GM12875 (cell line): ENCODE measurements around the gene CA9.

Experiments used
- H3K4me3 ChIP-seq: one replicate; pipeline ENCODE4 v1.5.1; 2011; ENCODE audit warnings: low read depth, low read length, control low read depth
- TF ChIP-seq, protein P1 (sequence below): IDR thresholded peaks from 2 replicates; pipeline ENCODE4 v1.5.1; 2011; ENCODE audit warnings: low read depth, mild to moderate bottlenecking, control low read depth, inconsistent platforms, low read length, moderate library complexity, borderline replicate concordance; ENCODE audit not compliant: insufficient read depth

CA9 gene

DNA sequence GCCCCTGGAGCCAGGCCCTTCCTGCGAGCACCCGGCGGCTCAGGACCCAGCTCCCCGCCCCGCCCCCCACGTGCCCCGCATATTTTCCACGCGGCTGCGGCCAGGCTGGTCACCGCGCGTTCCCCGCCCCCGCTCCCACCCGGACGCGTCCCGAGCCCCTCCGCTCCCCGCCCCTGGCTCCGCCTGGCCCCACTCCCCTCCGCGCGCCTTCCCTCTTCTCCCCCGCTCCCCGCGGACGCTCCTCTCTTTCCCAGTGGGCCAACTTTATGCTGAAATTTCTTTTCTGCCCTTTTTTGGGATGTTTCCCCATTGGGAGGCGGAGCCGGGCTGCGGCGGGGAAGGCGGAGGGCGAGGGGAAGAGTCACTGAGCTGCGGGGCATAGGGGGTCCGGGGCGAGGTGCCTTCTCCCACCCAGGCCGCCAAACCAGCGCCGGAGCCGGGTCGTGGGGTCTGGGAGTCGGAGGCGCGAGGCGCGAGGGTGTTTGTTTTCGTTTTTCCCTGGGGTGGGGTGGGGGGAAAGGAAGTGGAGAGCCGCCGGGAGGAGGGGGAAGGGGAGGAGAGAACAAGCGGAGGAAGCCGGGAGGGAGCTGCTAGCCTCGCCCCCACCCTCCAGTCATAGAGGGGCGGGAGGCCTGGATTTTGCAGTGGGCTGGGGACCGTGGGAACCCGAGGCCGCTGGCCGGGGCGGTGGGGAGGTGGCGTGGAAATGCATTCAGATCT, 17.0 kb downstream of the CA9 start:
- H3K4me3 ChIP-seq = peak overlapping the region; percentile 66
- TF ChIP-seq, protein P1, sequence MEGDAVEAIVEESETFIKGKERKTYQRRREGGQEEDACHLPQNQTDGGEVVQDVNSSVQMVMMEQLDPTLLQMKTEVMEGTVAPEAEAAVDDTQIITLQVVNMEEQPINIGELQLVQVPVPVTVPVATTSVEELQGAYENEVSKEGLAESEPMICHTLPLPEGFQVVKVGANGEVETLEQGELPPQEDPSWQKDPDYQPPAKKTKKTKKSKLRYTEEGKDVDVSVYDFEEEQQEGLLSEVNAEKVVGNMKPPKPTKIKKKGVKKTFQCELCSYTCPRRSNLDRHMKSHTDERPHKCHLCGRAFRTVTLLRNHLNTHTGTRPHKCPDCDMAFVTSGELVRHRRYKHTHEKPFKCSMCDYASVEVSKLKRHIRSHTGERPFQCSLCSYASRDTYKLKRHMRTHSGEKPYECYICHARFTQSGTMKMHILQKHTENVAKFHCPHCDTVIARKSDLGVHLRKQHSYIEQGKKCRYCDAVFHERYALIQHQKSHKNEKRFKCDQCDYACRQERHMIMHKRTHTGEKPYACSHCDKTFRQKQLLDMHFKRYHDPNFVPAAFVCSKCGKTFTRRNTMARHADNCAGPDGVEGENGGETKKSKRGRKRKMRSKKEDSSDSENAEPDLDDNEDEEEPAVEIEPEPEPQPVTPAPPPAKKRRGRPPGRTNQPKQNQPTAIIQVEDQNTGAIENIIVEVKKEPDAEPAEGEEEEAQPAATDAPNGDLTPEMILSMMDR = no peak

DNA sequence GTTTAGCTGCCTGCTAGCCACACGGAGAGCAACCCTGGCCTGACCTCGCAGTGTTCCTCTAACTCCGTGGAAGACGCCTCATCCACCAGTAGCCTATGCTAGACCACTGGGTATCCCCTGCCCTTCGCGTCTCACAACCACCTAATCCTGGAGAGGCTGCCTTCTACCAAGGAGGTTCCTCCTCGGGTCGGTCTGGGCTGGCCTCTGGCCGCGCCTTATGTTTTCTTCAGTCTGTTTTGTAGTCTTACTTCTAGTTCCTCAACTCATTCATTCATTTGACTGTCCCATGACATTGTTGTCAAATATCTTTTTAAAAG, 17.6 kb downstream of the CA9 start:
- peak overlapping the region; percentile 66 for H3K4me3 ChIP-seq
- TF ChIP-seq, protein P1 = no peak

DNA sequence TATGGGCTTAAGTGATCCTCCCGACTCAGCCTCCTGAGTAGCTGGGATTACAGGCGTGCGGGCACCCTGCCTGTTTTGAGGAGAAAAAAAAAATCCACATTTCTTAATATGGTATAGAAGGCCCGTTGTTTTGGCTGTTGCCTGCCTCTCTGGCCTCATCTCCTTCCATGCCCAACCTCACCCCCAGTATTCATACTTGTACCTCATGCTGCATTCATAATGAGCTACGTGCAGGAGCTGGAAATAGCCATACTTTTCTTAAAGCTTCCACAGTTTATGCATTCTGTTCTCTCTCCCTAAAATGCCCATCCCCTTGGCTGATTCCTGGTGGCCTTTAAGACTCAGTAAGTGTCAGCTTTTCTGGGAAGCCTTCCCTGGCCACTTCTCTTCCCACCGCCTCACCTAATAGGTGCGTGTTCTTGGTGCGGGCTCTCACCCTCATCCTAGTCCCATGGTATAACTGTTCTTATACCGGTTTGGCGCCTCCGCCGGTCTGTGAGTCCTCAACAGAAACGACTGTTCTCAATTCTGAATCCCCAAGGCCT, 18.1 kb downstream of the CA9 start:
- no peak overlapping the region for H3K4me3 ChIP-seq
- TF ChIP-seq, protein P1 = no peak

DNA sequence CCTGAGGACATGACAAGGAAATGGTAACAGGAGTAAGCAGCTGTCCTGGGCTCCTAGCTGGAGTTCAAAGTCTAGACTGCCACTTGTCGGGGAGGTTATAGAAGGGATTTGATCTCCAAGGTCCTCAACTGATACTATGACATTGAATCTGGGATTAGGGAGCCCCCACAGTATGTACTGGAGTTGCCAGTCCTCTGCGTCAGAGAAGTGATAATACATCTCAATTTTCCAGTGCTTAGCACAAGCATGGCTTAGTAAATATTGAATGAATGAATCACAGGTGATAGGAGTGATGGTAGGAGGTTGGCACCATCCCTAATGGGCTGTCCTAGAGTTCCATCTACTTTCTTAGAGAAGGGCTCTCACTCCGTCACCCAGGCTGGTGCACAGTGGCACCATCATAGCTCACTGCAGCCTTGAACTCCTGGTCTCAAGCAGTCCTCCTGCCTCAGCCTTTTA, 22.2 kb downstream of the CA9 start:
- TF ChIP-seq, protein P1 = no peak

DNA sequence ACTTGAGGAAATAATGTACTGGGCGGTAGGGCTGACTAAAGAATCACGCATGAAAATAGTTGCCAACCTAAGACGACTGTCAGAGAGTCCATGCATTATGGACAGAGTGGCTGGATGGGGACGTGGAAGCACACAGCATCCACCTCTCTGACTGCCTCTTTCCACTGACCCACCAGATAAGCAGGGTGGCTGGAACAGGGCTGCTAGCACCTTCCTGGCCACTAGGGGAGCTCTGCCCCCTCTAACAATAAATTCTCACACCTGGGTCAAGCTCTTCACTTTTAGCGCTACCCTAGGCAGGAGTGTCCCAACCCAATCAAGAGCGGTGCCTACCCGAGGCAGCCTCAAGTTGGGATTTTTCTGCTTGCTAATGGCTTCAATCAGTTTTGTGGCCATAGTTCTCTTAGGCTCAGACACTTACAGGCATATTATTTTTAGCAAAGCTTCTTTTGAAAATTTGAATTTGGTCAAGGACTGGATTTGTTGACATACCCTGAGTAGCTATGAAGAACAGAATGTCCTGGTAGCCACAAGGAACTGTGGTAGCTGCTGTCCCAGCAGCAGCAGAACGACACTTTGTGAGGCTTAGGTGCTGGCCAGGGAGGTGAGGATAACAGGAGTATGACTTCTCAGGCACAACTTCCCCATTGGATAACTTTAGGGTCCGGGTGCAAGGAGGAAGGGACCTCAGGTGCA, 22.9 kb downstream of the CA9 start:
- TF ChIP-seq, protein P1 = peak; percentile 96
- H3K4me3 ChIP-seq = no peak overlapping the region

More for the DNA sequence above, 22.2 kb downstream of the CA9 start:
- H3K4me3 ChIP-seq = no peak overlapping the region

DNA sequence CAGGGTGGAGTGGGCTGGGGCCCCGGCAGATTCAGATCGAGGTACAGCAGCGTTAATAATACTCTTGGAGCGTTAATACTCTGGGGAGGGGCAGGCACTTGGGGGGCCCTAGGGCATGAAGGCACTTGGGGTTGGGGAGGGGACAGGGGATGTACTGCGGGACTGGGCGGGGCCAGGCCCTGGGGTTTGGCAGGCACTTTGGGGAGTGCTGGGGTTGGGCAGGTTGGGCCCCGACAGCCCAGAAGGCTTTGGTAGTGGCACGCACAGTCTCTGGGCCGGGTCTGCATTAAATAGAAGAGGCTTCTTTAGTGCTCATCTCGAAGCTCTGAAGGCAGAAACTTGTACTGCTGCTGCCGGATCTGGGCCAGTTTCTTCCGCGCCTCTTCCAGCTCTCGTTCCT, 23.8 kb downstream of the CA9 start:
- TF ChIP-seq, protein P1 = no peak

DNA sequence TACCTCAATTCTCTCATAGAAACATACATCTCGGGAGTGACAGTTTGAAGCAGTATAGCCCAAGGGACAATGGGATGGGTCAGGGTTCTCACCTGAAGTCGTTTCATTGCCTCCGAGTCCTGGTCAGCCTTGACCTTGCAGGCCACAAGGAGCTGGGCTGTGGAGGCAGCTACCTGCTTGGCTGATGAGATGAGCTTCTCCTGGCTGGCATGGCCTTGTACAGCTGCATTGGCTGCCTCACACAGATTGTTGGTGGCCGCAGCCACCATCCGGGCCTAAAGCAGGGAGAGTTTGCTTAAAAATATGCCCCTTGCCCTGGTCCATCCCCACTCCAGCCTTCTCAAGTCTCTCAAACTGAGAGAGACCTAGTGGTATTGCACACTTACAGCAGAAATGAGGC, 24.5 kb downstream of the CA9 start:
- no peak overlapping the region for H3K4me3 ChIP-seq
- TF ChIP-seq, protein P1 = no peak

More for the DNA sequence above, 23.8 kb downstream of the CA9 start:
- no peak overlapping the region for H3K4me3 ChIP-seq
